ENCODE results near the gene REEP3.
A peak's percentile ranks its signal among the peaks of the same experiment; 100 is the strongest.

Gene REEP3

GRCh38 chr10:63562391-63562790 lies 41.2 kb downstream of the REEP3 start:
- Histone ChIP-seq H3K36me3 (ENCODE audit: control insufficient read depth in 2 of 2, insufficient read depth in 1 of 2, low read length in 2 of 2) (no peaks in the 10 kb centered on the region), H3K4me3 (ENCODE audit: low read depth, low read length) (no peak overlapping the region), H3K9me3 (ENCODE audit: control insufficient read depth, insufficient read depth, low read depth, low read length) (no peaks in the 10 kb centered on the region), H3K4me1 (ENCODE audit: control insufficient read depth, insufficient read depth, low read length) (peaks cover 23% of the 10 kb centered on the region), H3K27ac (ENCODE audit: extremely low read depth, low read depth, low read length) (no peak overlapping the region)
- POLR2A ChIA-PET = no interaction called here
- CTCF ChIA-PET = no interaction called here
- peak; percentile 70 for TF ChIP-seq OSR2 (tag by site-specific recombination; IDR thresholded peaks at IDR 0.05)
- no peak for TF ChIP-seq ZNF76 (tag by site-specific recombination; IDR thresholded peaks at IDR 0.05; ENCODE audit: borderline replicate concordance, low read depth)
- no peak for TF ChIP-seq KLF1 (tag by site-specific recombination; IDR thresholded peaks at IDR 0.05)
- no peak for TF ChIP-seq ZNF174 (tag by site-specific recombination; IDR thresholded peaks at IDR 0.05)
- no peak for TF ChIP-seq ZNF404 (tag by site-specific recombination; IDR thresholded peaks at IDR 0.05)
- TF ChIP-seq GLIS1 (tag by site-specific recombination; IDR thresholded peaks at IDR 0.05) = peak; percentile 53
- TF ChIP-seq MZF1 (tag by site-specific recombination; IDR thresholded peaks at IDR 0.05; ENCODE audit: borderline replicate concordance) = peak; percentile 90; the same call in 1 of the 2 replicates
- no peak for TF ChIP-seq ZNF223 (tag by site-specific recombination; IDR thresholded peaks at IDR 0.05)

DNA sequence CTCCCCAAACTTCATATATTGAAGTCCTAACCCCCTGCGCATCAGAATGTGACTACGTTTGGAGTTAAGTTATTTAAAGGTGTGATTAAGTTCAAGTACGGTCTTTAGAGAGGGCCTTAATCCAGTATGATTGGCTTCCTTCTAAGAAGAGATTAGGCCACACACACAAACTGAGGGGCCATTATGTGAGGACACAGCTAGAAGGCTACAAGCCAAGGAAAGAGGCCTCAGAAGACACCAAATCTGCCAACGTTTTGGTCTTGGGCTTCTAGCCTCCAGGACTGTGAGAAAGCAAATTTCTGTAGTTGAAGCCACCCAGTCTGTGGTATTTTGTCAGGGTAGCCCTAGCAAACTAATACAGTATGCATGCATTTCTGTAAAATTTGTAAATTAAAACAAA lies 41.7 kb downstream of the REEP3 start:
- Histone ChIP-seq H3K4me3 (ENCODE audit: low read depth, low read length) (no peak overlapping the region), H3K9me3 (ENCODE audit: control insufficient read depth, insufficient read depth, low read depth, low read length) (no peaks in the 10 kb centered on the region), H3K27ac (ENCODE audit: extremely low read depth, low read depth, low read length) (peak overlapping the region; percentile 2; the same call in 1 of the 2 replicates), H3K4me1 (ENCODE audit: control insufficient read depth, insufficient read depth, low read length) (peaks cover 23% of the 10 kb centered on the region), H3K36me3 (ENCODE audit: control insufficient read depth in 2 of 2, insufficient read depth in 1 of 2, low read length in 2 of 2) (no peaks in the 10 kb centered on the region)
- ChIA-PET POLR2A (interaction anchor here (0.9 kb wide), 1 partner anchor 39 kb away, joined by 3 read pairs; no protein-coding TSS in a partner anchor), CTCF (interaction anchor here (0.7 kb wide), 2 partner anchors 157 to 396 kb away, joined by 3 to 5 read pairs; no protein-coding TSS in a partner anchor)
- TF ChIP-seq ZNF585B (tag by site-specific recombination; IDR thresholded peaks at IDR 0.05) (peak; percentile 32; the same call in 1 of the 2 replicates), KLF17 (tag by site-specific recombination; IDR thresholded peaks at IDR 0.05) (no peak), MYNN (tag by site-specific recombination; IDR thresholded peaks at IDR 0.05; ENCODE audit: borderline replicate concordance) (no peak)

GRCh38 chr10:63563623-63564022 lies 42.4 kb downstream of the REEP3 start:
- Histone ChIP-seq H3K4me1 (ENCODE audit: control insufficient read depth, insufficient read depth, low read length) (peaks cover 23% of the 10 kb centered on the region), H3K9me3 (ENCODE audit: control insufficient read depth, insufficient read depth, low read depth, low read length) (no peaks in the 10 kb centered on the region), H3K4me3 (ENCODE audit: low read depth, low read length) (no peak overlapping the region), H3K27ac (ENCODE audit: extremely low read depth, low read depth, low read length) (peak overlapping the region; percentile 8; the same call in 1 of the 2 replicates), H3K36me3 (ENCODE audit: control insufficient read depth in 2 of 2, insufficient read depth in 1 of 2, low read length in 2 of 2) (peaks cover 0 to 5% of the 10 kb centered on the region in 2 experiments; a peak in 1 of 3 replicates)
- TF ChIP-seq, protein P1, sequence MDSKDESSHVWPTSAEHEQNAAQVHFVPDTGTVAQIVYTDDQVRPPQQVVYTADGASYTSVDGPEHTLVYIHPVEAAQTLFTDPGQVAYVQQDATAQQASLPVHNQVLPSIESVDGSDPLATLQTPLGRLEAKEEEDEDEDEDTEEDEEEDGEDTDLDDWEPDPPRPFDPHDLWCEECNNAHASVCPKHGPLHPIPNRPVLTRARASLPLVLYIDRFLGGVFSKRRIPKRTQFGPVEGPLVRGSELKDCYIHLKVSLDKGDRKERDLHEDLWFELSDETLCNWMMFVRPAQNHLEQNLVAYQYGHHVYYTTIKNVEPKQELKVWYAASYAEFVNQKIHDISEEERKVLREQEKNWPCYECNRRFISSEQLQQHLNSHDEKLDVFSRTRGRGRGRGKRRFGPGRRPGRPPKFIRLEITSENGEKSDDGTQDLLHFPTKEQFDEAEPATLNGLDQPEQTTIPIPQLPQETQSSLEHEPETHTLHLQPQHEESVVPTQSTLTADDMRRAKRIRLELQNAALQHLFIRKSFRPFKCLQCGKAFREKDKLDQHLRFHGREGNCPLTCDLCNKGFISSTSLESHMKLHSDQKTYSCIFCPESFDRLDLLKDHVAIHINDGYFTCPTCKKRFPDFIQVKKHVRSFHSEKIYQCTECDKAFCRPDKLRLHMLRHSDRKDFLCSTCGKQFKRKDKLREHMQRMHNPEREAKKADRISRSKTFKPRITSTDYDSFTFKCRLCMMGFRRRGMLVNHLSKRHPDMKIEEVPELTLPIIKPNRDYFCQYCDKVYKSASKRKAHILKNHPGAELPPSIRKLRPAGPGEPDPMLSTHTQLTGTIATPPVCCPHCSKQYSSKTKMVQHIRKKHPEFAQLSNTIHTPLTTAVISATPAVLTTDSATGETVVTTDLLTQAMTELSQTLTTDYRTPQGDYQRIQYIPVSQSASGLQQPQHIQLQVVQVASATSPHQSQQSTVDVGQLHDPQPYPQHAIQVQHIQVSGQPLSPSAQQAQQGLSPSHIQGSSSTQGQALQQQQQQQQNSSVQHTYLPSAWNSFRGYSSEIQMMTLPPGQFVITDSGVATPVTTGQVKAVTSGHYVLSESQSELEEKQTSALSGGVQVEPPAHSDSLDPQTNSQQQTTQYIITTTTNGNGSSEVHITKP (tag by site-specific recombination; IDR thresholded peaks at IDR 0.05) = no peak
- TF ChIP-seq ZXDB (tag by site-specific recombination; IDR thresholded peaks at IDR 0.05) = 0 out of 2 replicates have a peak, but pooled peaks have one; percentile 38
- no peak for TF ChIP-seq HOXC10 (CRISPR knock-in tag; IDR thresholded peaks at IDR 0.05)
- no peak for TF ChIP-seq ZNF10 (tag by site-specific recombination; IDR thresholded peaks at IDR 0.05)
- no peak for TF ChIP-seq ZNF211 (tag by site-specific recombination; IDR thresholded peaks at IDR 0.05; ENCODE audit: low read depth)
- no peak for TF ChIP-seq ZNF561 (tag by site-specific recombination; IDR thresholded peaks at IDR 0.05; ENCODE audit: borderline replicate concordance)
- TF ChIP-seq ZNF341 (tag by site-specific recombination; IDR thresholded peaks at IDR 0.05; ENCODE audit: low read depth) = no peak
- TF ChIP-seq ZBTB17 (tag by site-specific recombination; IDR thresholded peaks at IDR 0.05) = no peak
- TF ChIP-seq OSR2 (tag by site-specific recombination; IDR thresholded peaks at IDR 0.05) = peak; percentile 26; the same call in 1 of the 2 replicates
- TF ChIP-seq ZBTB44 (tag by site-specific recombination; IDR thresholded peaks at IDR 0.05) = peak; percentile 25; the same call in 1 of the 2 replicates
- TF ChIP-seq WT1 (tag by site-specific recombination; IDR thresholded peaks at IDR 0.05) = peak; percentile 80
- TF ChIP-seq PRDM6 (tag by site-specific recombination; IDR thresholded peaks at IDR 0.05) = peak; percentile 48; the same call in 1 of the 2 replicates
- ChIA-PET CTCF (no interaction called here), POLR2A (interaction anchor here (0.9 kb wide), 1 partner anchor 40 kb away, joined by 3 read pairs; no protein-coding TSS in a partner anchor)
